Adrenal gland (tissue), 12 donors: ENCODE results near the gene PIK3R2. TPM values are rescaled to one million over a fixed set of nuclear protein-coding genes. Genes with fewer than 3 reads are reported as not detected.

ENCODE experiments used
- DNase-seq, 7 donors: peaks; one replicate each; pipeline ENCODE4 v3.0.0-alpha.2; 2019 to 2020
- H3K27ac ChIP-seq, 5 donors: fragments of 200-600 bp; sonication (generic) in 4 of 5; 1 replicate in 3 of 5; 2 replicates in 2 of 5; pipeline versions ENCODE4 v1.5.1 to v1.8.0; 2016 to 2020; ENCODE audit warnings: mild to moderate bottlenecking in 1 of 5
- H3K27me3 ChIP-seq: fragments of 200-600 bp; 2 replicates; pipeline ENCODE4 v1.8.0; 2021
- H3K36me3 ChIP-seq, 2 donors: fragments of 200-600 bp; replicated peaks in 1 of 2; 1 replicate in 1 of 2; 2 replicates in 1 of 2; pipeline versions ENCODE4 v1.5.1 to v1.8.0; 2018 to 2022
- H3K4me1 ChIP-seq, 2 donors: fragments of 200-600 bp; replicated peaks in 1 of 2; 1 replicate in 1 of 2; 2 replicates in 1 of 2; pipeline versions ENCODE4 v1.5.1 to v1.8.0; 2018 to 2021
- H3K4me3 ChIP-seq, 4 donors: fragments of 200-600 bp; sonication (generic) in 3 of 4; one replicate each; pipeline ENCODE4 v1.5.1; 2016 to 2018
- H3K9me3 ChIP-seq, 3 donors: fragments of 200-600 bp; sonication (generic) in 1 of 3; replicated peaks in 1 of 3; 1 replicate in 2 of 3; 2 replicates in 1 of 3; pipeline versions ENCODE4 v1.5.1 to v1.8.0; 2016 to 2021
- POLR2A ChIP-seq, 2 donors: fragments of 450-650 bp; IDR thresholded peaks; one replicate each; pipeline ENCODE4 v1.6.1; 2017; ENCODE audit warnings: antibody characterized with exemption in 2 of 2, mild to moderate bottlenecking in 2 of 2, moderate library complexity in 1 of 2
- WGBS, 4 donors: extraction: QIAGEN DNeasy Blood & Tissue Kit in 2 of 4; methylation state at CpG; one replicate each; pipeline versions ENCODE4 v1.1.5 to v1.1.7; 2013 to 2017; 5-methylcytosine and 5-hydroxymethylcytosine counted together
- intact Hi-C, 2 donors: fragments of 100-400 bp; cut with DNase I; formaldehyde crosslinking; loops; one replicate each; pipeline versions ENCODE4 v1.14.1 to v1.15.0; 2022 to 2023
- polyA plus RNA-seq, 3 donors: library from polyadenylated mRNA; stranded (reverse); fragments of 200-250 nt in 2 of 3; fragments of 350-450 nt in 1 of 3; fragmentation: Illumina TruSeq in 1 of 3; extraction: RNeasy Lipid Tissue Mini Kit (QIAGEN cat#74804) in 1 of 3; gene quantifications; one replicate each; pipeline ENCODE4 v1.2.3, GENCODE V29; 2013 to 2014
- total RNA-seq, 9 donors: library from RNA; depleted of rRNA in 4 of 9; stranded (reverse); fragments of >200 nt in 4 of 9; fragments of 120-200 nt in 1 of 9; fragmentation: NEBNext Ultra II Directional in 1 of 9; extraction: Animal tissue kit (Norgen Biotek cat#: 25700) in 1 of 9; gene quantifications; one replicate each; pipeline versions ENCODE4 v1.1.0 to v1.2.4, GENCODE V29; 2013 to 2023
- TF ChIP-seq, protein P1 (sequence below), 6 experiments: fragments of 450-650 bp in 4 of 6; fragments of 200-600 bp in 2 of 6; sonication (generic) in 1 of 6; IDR thresholded peaks; 1 replicate in 5 of 6; 2 replicates in 1 of 6; pipeline versions ENCODE4 v1.5.1 to v1.8.0; 2016 to 2021; ENCODE audit warnings: antibody characterized with exemption in 6 of 6, mild to moderate bottlenecking in 2 of 6, moderate library complexity in 1 of 6
- donor health status: healthy with polysubstance abuse.
- donor health status: Bipolar disorder and iron deficiency.
- donor health status: DM: yes; HTN: yes; CAD: no.
- donor health status: DM: no; HTN: no; CAD: no.
- donor health status: DM: no; HTN: no; CAD: no.
- donor health status: DM: yes; HTN: yes; CAD: no.

PIK3R2 gene
- total and polyA plus RNA-seq, 12 donors = 6.7 to 124 (median 58.5) TPM

DNA sequence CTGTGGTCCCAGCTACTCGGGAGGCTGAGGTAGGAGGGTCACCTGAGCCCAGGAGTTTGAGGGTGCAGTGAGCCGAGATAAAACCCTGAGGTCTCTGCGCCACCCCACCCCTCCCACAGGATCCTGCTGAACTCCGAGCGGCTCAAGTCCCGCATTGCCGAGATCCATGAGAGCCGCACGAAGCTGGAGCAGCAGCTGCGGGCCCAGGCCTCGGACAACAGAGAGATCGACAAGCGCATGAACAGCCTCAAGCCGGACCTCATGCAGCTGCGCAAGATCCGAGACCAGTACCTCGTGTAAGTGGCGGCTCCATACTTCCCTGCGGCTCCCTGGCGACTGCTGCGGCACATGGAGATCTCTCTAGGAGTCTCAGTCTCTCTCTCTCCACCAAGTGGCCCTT is 14.0 kb downstream of the PIK3R2 start:
- no peaks in the 10 kb centered on the region for H3K27me3 ChIP-seq
- DNase-seq = no peak
- intact Hi-C loops = loop anchor here in 1 of 2 donors (5.0 kb wide), 1 partner anchor 55 kb away; no protein-coding TSS in a partner anchor
- H3K27ac ChIP-seq = no peak overlapping the region
- H3K4me1 ChIP-seq = peaks cover 16 to 17% of the 10 kb centered on the region in 2 donors
- H3K36me3 ChIP-seq = peaks cover 0 to 77% of the 10 kb centered on the region in 2 donors
- no peak overlapping the region for H3K4me3 ChIP-seq
- TF ChIP-seq, protein P1, sequence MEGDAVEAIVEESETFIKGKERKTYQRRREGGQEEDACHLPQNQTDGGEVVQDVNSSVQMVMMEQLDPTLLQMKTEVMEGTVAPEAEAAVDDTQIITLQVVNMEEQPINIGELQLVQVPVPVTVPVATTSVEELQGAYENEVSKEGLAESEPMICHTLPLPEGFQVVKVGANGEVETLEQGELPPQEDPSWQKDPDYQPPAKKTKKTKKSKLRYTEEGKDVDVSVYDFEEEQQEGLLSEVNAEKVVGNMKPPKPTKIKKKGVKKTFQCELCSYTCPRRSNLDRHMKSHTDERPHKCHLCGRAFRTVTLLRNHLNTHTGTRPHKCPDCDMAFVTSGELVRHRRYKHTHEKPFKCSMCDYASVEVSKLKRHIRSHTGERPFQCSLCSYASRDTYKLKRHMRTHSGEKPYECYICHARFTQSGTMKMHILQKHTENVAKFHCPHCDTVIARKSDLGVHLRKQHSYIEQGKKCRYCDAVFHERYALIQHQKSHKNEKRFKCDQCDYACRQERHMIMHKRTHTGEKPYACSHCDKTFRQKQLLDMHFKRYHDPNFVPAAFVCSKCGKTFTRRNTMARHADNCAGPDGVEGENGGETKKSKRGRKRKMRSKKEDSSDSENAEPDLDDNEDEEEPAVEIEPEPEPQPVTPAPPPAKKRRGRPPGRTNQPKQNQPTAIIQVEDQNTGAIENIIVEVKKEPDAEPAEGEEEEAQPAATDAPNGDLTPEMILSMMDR (IDR thresholded peaks at IDR 0.05) = no peak
- TF ChIP-seq POLR2A (IDR thresholded peaks at IDR 0.05) = no peak
- 89 to 93% (median 93%) methylated on average over 7 to 21 of the region's 21 CpGs for WGBS, 4 donors
- no peaks in the 10 kb centered on the region for H3K9me3 ChIP-seq

DNA sequence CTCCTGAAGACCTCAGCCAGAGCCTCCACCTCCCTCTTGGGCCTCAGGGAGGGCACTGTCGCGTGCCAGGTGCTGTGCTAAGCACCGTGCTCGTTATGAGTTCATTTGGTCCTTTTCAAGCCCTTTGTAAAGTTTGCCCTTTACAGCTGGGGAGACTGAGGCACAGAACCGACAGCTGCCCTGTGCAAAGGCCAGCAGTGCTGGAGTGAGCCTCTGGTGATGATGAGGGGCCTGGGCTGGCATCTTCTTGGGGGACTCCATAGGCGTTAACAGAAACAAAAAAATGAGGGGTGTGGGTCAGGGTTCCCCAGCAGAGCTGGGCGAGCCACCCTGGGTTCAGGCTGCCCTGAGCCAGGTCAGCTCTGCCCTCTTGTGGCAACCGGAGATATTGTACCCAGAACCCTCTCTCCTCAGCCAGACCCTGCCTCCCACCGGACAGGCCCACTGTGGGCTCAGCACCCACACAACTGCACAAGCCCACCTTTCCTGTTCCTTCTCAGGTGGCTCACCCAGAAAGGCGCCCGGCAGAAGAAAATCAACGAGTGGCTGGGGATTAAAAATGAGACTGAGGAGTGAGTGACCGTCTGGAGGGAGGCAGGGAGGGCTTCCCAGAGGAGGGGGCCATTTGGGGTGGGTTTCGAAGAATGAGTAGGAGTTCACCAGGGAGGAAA is 15.1 kb downstream of the PIK3R2 start:
- Histone ChIP-seq H3K9me3 (no peaks in the 10 kb centered on the region), H3K4me3 (no peak overlapping the region), H3K27me3 (no peaks in the 10 kb centered on the region), H3K4me1 (peaks cover 18% of the 10 kb centered on the region in 2 donors), H3K36me3 (peaks cover 0 to 68% of the 10 kb centered on the region in 2 donors), H3K27ac (no peak overlapping the region)
- intact Hi-C loops = loop anchor here in 1 of 2 donors (5.0 kb wide), 1 partner anchor 56 kb away; no protein-coding TSS in a partner anchor
- 64 to 71% (median 66%) methylated on average over 11 to 14 of the region's 14 CpGs for WGBS, 4 donors
- TF ChIP-seq, protein P1 (IDR thresholded peaks at IDR 0.05) = peak; percentile 60 to 78 (median 74)
- no peak for TF ChIP-seq POLR2A (IDR thresholded peaks at IDR 0.05)
- peak in 5 of 7 donors; percentile 45 to 65 (median 52) for DNase-seq

DNA sequence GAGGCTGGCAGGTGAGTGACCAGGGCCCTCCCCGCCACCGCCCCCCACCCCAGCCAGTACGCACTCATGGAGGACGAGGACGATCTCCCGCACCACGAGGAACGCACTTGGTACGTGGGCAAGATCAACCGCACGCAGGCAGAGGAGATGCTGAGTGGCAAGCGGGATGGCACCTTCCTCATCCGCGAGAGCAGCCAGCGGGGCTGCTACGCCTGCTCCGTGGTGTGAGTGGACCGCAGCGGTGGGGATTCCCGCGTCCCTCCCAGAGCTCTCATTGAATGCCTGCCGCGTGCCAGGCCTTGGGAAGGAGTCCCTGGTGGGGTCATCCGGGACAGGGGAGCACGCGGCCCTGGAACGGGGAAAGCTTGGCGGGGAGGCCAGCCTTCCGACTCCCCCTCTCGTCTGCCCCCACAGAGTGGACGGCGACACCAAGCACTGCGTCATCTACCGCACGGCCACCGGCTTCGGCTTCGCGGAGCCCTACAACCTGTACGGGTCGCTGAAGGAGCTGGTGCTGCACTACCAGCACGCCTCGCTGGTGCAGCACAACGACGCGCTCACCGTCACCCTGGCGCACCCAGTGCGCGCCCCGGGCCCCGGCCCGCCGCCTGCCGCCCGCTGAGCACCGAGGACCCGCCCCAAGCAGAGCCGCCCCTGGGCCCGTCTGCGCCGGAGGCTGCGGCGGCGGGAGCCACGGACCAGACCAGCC is 15.9 kb downstream of the PIK3R2 start:
- peaks cover 0 to 61% of the 10 kb centered on the region in 2 donors for H3K36me3 ChIP-seq
- no peak overlapping the region for H3K4me3 ChIP-seq
- intact Hi-C loops = loop anchor here in 1 of 2 donors (5.0 kb wide), 1 partner anchor 57 kb away; no protein-coding TSS in a partner anchor
- TF ChIP-seq, protein P1 (IDR thresholded peaks at IDR 0.05) = no peak
- TF ChIP-seq POLR2A (IDR thresholded peaks at IDR 0.05) = no peak
- DNase-seq = peak in 2 of 7 donors; percentile 39 to 49
- 90 to 95% (median 91%) methylated on average over 25 to 66 of the region's 66 CpGs for WGBS, 4 donors
- peak overlapping the region in 4 of 5 donors; percentile 89 to 97 (median 92) for H3K27ac ChIP-seq
- H3K4me1 ChIP-seq = peaks cover 21 to 22% of the 10 kb centered on the region in 2 donors
- H3K27me3 ChIP-seq = no peaks in the 10 kb centered on the region
- H3K9me3 ChIP-seq = no peaks in the 10 kb centered on the region

DNA sequence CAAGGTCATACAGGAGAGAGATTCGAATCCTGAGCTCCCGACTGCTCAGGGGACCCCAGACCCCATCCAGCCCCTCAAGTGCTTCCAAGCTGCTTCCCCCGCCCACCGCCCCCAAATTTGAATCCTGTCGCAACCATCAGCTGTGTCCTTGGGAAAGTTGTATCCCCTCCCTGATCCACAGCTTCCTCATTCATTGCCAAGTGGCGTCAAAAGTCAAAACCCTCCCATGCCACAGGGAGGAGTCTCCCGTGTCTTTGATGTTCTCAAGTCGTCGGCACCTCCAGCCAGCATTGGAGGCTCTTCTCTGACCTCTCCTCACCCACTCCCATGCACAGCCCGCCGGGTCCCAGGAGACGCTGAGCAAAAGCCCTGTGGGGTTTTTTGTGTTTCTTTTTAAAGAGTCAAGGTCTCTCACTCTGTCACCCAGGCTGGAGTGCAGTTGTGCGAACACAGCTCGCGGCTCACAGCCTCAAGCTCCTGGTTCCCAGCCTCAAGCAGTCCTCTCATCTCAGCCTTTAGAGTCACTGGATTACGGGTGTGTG is 17.8 kb downstream of the PIK3R2 start:
- TF ChIP-seq, protein P1 (IDR thresholded peaks at IDR 0.05) = peak in 2 of 6 experiments; percentile 3 to 15
- peak; percentile 32 to 46 for TF ChIP-seq POLR2A (IDR thresholded peaks at IDR 0.05)
- H3K27me3 ChIP-seq = no peaks in the 10 kb centered on the region
- H3K36me3 ChIP-seq = peaks cover 0 to 42% of the 10 kb centered on the region in 2 donors
- intact Hi-C loops = no loop called here
- peak overlapping the region in 1 of 4 donors; percentile 10 for H3K4me3 ChIP-seq
- peak; percentile 56 to 83 (median 75) for DNase-seq
- H3K27ac ChIP-seq = peak overlapping the region; percentile 66 to 97 (median 92)
- H3K4me1 ChIP-seq = peaks cover 21 to 27% of the 10 kb centered on the region in 2 donors
- WGBS, 4 donors = 24 to 42% (median 28%) methylated on average over 11 to 16 of the region's 16 CpGs
- H3K9me3 ChIP-seq = no peaks in the 10 kb centered on the region
